Choroid plexus epithelial cell (primary cell): ENCODE results near the gene VPS35.

Source experiments
- DNase-seq: peaks from one replicate; pipeline ENCODE4 v3.0.0-alpha.2; 2010; ENCODE audit warnings: low read depth
- H3K4me3 ChIP-seq: 2 replicates; pipeline ENCODE4 v1.5.1; 2011; ENCODE audit warnings: low read depth, mild to moderate bottlenecking, control low read depth, low read length, moderate library complexity
- CTCF ChIP-seq: conservative IDR thresholded peaks from 2 replicates; pipeline ENCODE4 v1.5.1; 2011; ENCODE audit warnings: low read depth, mild to moderate bottlenecking, control low read depth, inconsistent platforms, low read length, moderate library complexity

The VPS35 gene

GRCh38 chr16:46712911-46713310 lies 23.9 kb upstream of the VPS35 start:
- H3K4me3 ChIP-seq: no peak overlapping the region
- TF ChIP-seq CTCF: no peak
- no peak for DNase-seq

DNA sequence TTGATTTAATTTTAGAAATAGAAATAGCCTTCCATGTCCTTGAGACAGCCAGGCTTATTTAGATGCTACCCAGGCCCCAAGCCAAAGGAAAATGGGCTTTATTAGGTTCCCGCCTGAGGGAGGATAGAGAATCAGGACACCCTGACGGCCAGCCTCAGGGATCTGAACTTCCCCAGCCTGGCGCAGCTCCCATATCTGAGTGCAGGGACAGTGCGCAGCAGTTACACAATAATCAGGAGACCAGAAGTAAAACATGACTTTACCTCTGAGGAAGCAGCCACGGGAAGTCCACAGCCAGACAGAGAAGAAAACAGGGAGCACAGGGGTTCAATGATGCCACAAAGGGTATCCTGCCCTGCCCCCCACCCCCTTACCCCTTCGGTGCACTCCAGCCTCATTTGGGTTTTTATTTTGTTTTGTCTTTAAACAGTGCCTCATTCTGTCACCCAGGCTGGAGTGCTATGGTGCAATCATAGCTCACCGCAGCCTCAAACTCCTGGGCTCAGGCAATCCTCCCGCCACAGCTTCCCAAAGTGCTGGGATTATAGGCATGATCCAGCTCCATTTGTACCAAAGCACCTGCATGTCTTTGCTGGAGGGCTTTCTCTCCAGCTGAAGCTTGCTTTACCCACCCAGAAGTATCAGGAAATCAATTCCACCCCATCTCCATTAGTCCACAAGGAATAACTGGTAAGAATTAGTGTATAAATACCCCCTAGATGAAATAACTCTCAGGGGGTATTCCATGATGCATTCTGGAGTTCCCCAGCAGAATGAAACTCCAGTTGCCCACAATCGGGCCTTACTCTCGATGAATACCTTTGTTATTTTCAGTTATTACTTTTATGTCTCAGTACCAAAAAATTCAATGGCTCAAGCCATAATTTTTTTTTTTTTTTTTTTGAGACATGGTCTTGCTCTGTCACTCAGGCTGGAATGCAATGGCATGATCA lies 22.4 kb upstream of the VPS35 start:
- no peak for TF ChIP-seq CTCF
- no peak overlapping the region for H3K4me3 ChIP-seq
- DNase-seq: no peak

DNA sequence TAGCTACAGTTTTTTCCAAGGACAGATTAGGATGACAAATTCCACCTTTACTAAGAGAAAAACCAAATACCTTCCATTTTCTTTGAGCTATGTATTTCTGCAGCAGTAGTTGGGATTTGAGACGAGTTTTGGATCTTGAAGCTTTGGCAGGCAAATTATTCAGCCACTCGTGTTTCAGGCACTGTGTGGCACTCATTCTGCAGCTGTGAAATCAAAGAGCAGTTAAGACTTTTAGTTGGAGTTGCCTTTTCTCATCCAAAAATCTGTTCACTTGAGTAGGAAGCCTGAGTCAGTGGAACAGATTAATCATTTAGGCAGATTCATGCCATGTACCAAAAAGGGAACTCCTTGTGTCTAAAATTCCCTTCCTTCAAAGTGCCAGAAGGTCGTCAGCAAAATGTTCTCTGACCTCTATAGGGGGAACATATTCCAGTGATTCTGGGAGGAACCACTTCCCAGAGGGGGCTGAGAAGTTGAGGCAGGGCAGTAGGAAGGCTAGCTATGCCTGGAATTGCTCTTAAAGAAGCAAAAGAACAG lies 20.6 kb upstream of the VPS35 start:
- H3K4me3 ChIP-seq: no peak overlapping the region
- DNase-seq: no peak
- TF ChIP-seq CTCF: no peak

DNA sequence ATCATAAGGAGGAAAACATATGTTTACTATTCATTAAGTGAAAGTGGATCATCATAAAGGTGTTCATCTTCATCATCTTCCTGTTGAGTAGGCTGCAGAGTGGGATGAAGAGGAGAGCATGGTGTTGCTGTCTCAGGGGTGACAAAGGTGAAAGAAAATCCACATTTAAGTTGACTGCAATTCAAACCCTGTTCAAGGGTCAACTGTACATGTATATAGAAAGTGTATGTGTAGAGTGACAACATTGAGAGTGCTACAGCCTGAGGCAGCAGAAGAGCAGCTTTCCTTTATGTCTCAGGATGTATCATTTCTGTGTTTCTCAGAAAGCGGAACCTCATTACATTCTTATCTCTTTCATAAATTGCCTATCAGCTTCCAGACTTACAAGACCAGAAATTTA lies 17.7 kb upstream of the VPS35 start:
- TF ChIP-seq CTCF: no peak
- DNase-seq: no peak
- H3K4me3 ChIP-seq: no peak overlapping the region

DNA sequence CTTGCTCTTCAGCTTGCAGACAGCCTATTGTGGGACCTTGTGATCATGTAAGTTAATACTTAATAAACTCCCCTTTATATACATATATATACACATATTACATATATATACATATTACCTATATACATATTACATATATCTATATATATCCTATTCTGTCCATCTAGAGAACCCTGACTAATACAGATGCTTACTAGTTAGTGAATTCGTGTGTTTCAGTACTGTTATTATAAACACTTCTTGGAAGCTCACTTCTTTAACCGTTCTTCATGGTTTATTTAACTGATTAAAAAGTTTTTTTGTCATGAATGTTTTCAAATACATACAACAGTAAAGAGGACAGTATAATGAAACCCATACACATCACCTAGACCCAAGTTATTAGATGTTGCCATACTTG lies 13.1 kb upstream of the VPS35 start:
- TF ChIP-seq CTCF: no peak
- no peak for DNase-seq
- no peak overlapping the region for H3K4me3 ChIP-seq

- no peak for DNase-seq
- no peak overlapping the region for H3K4me3 ChIP-seq
- TF ChIP-seq CTCF: no peak
Observed at GRCh38 chr16:46701615-46702014, 12.6 kb upstream of the VPS35 start.

DNA sequence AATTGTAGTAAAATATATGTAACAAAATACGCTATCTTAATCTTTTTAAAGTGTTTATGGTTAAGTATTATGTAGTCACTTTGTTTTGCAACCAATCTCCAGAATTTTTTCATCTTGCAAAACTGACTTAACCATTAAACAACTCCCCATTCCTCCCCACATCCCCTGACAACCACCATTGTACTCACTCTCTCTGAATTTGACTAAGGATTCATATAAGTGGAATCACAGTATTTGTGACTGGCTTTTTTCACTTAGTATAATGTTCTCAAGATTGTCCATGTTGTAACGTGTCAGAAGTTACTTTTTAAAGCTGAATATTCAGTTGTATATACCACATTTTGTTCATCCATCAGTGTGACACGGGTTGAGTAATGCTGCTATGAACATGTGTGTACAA lies 11.1 kb upstream of the VPS35 start:
- TF ChIP-seq CTCF: no peak
- H3K4me3 ChIP-seq: no peak overlapping the region
- no peak for DNase-seq
